NB4 (cell line): ENCODE measurements around the gene CLNK.

Experiments
- POLR2A ChIP-seq: IDR thresholded peaks from 2 replicates; pipeline ENCODE4 v1.6.1; 2011; ENCODE audit warnings: mild to moderate bottlenecking; ENCODE audit not compliant: insufficient read length; ENCODE audit errors: extremely low read depth
- TF ChIP-seq, protein P1 (sequence below): IDR thresholded peaks from one replicate; pipeline ENCODE4 v1.5.1; 2012; ENCODE audit warnings: low read depth, low read length

DNA sequence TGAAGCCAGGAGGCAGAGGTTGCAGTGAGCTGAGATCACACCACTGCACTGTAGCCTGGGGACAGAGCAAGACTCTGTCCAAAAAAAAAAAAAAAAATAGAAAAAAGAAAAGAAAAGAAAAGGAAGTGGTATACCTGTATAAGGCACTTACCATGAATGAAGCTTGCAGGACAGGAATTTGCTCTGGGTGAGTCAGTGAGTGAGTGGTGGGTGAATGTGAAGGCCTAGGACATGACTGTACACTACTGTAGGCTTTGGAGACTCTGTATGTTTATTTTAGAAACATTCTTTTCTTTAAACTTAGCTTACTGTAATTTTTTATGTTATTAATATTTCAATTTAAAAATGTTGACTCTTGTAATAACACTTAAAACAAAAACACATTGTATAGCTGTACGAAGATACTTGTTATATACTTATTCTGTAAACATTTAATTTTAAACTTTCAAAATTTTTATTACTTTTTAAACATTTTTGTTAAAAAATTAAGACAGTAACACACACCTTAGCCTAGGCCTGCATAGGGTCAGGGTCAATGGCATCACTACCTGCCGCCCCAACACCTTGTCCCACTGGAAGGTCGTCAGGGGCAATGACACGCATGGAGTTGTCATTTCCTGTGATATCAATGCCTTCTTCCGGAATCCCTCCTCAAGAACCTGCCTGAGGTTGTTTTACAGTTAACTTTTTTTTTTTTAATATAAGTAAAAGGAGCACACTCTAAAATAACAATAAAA, 78.7 kb downstream of the CLNK start:
- TF ChIP-seq POLR2A, result no peak
- TF ChIP-seq, protein P1, sequence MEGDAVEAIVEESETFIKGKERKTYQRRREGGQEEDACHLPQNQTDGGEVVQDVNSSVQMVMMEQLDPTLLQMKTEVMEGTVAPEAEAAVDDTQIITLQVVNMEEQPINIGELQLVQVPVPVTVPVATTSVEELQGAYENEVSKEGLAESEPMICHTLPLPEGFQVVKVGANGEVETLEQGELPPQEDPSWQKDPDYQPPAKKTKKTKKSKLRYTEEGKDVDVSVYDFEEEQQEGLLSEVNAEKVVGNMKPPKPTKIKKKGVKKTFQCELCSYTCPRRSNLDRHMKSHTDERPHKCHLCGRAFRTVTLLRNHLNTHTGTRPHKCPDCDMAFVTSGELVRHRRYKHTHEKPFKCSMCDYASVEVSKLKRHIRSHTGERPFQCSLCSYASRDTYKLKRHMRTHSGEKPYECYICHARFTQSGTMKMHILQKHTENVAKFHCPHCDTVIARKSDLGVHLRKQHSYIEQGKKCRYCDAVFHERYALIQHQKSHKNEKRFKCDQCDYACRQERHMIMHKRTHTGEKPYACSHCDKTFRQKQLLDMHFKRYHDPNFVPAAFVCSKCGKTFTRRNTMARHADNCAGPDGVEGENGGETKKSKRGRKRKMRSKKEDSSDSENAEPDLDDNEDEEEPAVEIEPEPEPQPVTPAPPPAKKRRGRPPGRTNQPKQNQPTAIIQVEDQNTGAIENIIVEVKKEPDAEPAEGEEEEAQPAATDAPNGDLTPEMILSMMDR, result no peak
